GM12892 (cell line): ENCODE data around the gene SUCNR1.
"Not testable (repeated sequence)": the region's sequence is repeated elsewhere in the genome, so short reads cannot be mapped to it uniquely, and the experiment has no call there.

Experiments
- DNase-seq: peaks from one replicate; pipeline ENCODE4 v3.0.0; 2011; ENCODE audit not compliant: insufficient read length
- FAIRE-seq: peaks from 2 replicates; lab custom pipeline; 2011; peaks lifted over from hg19 to GRCh38; lab: Jason Lieb, UNC
- POLR2A ChIP-seq: IDR thresholded peaks from 2 replicates; pipeline ENCODE4 v1.6.1; 2011; ENCODE audit warnings: low read depth, low read length, control low read depth
- POLR2AphosphoS5 ChIP-seq: IDR thresholded peaks from 2 replicates; pipeline ENCODE4 v1.6.1; 2011; ENCODE audit warnings: low read depth, low read length, control low read depth
- TAF1 ChIP-seq: IDR thresholded peaks from 2 replicates; pipeline ENCODE4 v1.6.1; 2011; ENCODE audit warnings: low read depth, mild to moderate bottlenecking, control low read depth, low read length, borderline replicate concordance

The SUCNR1 gene

DNA sequence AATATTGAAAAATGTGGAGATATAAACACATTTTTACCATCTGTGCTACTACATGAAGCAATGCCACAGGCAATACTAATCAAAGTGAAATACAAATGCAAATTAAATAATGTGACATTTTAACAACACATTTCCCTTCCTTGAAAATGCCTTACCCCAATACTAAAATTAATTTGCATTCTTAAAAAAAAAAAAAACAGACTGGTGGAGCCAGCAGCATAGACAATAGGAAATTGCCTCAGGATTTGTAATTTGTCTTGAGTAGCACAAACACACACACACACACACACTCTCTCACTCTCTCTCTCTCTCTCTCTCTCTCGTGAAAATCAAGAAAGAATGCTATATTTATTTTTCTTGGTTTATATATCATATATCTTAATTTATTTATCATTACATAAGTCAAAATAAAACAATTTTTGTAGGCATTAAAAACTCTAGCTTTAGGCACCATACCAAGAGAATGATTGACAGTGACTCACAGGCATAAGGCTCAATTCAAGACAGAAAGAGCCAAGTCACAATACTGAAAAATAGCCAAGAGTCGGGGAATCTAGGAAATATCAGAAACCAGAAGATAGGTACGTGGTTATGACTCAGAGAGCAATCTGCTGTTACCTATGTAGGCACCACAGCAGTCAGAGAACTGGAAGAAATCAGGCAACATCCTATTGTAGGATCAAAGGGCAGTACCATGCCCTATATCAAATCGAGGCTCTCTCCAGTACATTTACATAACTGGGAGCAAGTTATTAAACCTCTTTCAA is 23.0 kb downstream of the SUCNR1 start:
- FAIRE-seq (no peak), DNase-seq (no peak)
- TF ChIP-seq POLR2AphosphoS5 (no peak), POLR2A (no peak), TAF1 (no peak)

DNA sequence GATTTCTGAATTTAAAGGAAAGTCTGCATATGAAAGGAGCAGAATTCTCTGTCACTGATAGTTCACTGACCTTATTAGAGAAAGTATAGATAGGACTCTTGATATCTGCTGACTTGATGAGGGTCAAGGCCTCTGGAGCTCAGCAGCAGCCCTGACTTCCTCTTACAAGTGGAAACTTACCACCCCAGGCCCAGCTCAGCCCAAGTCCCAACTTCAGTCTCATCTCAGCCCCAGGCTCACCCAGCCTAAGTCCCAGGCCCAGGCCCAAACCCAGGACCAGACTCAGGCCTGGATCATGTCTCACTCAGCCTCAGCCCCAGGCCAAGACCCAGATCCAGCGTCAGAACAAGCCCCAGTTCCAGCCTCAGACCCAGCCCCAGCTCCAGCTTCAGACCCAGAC is 24.7 kb downstream of the SUCNR1 start:
- peak; percentile 86 for FAIRE-seq
- DNase-seq: not testable (repeated sequence)

DNA sequence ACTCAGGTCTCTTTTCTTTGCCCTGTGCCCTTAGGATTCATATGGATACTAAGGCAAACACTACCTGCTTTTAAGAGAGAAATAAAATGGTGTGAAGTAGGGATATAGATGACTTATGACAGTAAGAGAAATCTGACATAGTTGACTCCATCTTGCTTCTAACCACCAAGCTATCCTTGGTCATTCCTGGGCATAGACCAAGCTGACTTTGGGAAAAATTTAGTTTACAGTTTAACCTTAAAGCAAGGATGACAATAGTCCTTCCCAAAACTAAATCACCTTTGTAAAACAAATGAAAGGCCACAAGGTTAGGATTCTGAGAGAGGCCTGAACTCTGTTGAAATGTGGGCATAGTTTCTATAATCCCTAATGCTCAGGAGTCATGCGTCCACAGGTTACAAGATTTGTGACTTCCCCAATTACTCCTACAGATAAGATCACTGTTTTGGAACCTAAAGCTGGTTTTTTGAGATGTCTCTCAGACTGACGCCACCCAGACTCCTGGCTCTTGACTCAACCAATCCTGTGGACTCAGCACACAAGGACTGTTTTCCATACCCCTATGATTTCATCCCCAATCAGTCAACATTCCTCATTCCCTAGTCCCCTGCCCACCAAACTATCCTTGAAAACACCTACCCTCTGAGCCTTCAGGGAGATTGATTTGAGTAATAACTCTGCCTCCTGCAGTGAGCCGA is 25.3 kb downstream of the SUCNR1 start:
- FAIRE-seq, DNase-seq: not testable (repeated sequence)

DNA sequence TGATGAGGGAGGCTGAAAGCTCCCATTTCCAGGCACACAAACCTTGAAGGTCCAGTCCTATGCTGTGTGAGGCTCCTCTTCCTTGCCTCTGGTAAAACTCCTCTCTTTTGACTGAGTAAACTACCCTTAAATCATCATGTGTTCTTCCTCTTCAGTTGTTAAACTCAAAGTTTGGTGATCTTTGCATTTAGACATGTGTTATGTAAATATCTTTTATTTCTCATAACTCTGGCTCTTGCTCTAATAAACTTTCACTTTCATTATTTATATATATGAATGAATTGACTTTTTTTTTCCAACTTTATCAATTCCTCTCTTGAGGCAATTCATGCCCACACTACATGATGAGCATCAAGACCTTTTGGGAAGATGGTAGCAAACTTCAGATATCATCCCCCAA is 26.6 kb downstream of the SUCNR1 start:
- no peak for TF ChIP-seq TAF1
- TF ChIP-seq POLR2AphosphoS5: no peak
- no peak for TF ChIP-seq POLR2A
- DNase-seq (no peak), FAIRE-seq (no peak)

DNA sequence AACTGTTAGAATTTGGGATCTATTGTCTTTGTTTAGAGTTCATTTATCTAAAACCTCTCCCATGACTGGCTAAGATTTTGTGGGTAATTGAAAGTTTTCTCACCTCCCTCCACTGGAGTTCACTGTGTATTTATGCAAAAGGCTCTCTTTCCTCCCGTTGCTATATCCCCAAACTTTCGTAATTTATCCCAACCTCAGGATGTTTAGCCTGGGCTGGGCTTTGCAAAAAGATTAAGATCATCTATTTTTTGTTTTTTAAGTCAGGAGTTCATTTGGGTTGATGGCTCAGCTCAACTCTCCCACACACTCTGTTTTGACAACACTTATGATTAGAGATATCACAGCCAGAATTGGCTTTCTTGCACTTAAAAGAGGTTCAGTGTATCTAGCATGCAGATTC is 27.0 kb downstream of the SUCNR1 start:
- DNase-seq: no peak
- TF ChIP-seq POLR2AphosphoS5 (no peak), POLR2A (no peak)
- FAIRE-seq: no peak

DNA sequence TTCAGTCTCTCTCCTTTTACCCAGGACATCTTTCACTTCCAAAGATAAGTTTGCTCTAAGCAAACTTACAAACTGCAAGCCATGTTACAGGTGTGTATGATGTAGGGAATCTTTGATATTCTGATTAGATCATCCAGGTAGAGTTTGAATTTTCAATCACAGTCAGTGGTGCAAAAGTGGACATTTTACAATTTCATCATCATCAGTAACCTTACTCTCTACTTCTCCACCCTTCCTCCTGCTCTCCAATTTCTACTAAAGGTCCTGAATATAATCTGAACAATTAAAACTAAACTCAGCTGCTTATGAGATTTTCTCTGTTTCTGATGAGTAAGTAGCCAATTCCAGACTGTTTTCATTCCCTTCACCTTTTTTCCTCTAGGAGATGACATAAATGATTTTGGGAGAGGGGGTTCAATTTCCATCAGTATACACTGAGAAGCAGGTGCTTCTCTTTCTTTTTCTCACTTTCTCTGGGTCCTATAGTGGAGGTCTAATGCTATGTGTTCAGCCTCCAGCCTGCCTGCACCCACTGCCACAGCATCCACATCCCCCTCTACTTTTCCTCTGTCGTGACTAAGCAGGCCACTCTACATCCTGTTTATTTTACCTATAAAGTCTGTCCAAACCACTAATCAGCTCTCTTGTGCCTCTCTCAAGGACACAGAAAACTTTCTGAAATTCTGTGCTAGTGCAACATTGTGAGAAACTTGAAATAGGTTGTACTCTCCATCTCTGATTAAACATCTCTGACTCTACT is 27.6 kb downstream of the SUCNR1 start:
- DNase-seq: no peak
- FAIRE-seq: no peak
- TF ChIP-seq POLR2AphosphoS5: no peak
- TF ChIP-seq TAF1: no peak
- no peak for TF ChIP-seq POLR2A

DNA sequence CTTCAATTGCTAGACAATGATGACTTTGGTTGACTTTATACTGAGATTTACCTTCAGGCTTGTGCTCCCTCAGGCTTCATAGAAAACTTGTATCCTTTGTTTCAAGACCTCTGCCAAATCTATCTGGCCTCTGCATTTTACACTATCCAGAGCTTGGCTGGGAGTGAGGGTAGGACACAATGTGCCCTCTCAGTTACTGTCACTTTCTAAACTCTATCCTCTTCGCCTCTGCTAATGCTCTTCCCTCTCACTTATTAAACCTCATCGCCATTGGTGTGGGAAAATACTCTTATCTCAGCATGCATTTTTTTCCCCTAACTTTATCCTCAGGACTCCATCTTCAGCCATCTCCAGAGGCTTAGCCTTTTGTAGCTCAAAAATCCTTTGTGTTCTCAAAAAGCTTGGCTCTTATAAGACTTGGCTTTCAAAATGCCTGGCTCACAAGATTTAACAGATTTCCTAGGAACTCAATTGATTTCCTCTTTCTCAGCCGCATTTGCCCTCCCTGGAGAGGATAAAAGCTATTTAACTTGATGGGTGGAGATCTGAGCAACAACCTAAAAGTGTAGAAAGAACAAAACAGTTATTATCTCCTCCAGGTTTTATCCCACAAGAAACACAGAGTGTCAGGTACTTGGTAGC is 28.3 kb downstream of the SUCNR1 start:
- FAIRE-seq: no peak
- no peak for DNase-seq
- no peak for TF ChIP-seq POLR2A
- no peak for TF ChIP-seq TAF1
- no peak for TF ChIP-seq POLR2AphosphoS5

GRCh38 chr3:151903501-151903991 is 30.1 kb downstream of the SUCNR1 start:
- FAIRE-seq (no peak), DNase-seq (no peak)
- TF ChIP-seq POLR2AphosphoS5: no peak
- no peak for TF ChIP-seq TAF1
- no peak for TF ChIP-seq POLR2A

DNA sequence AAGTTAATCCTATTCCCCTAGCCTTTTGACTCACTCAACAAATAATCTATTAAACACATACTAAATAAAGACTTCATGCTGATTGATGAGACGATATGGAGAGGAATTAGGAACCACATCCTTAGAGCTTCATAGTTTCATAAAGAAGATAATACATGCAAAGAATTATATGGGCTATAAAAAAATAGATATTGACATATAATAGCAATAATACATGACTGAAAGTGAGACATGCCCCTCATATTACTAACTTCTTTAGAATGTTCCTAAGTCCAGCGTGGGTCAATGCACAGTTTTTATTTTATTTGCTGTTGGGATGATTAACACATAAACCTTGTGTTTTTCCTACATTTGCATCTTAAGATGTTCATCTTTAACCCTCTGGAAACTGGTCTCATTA is 32.2 kb downstream of the SUCNR1 start:
- FAIRE-seq (no peak), DNase-seq (no peak)
- no peak for TF ChIP-seq TAF1
- TF ChIP-seq POLR2AphosphoS5: no peak

GRCh38 chr3:151906751-151907150 is 33.3 kb downstream of the SUCNR1 start:
- TF ChIP-seq POLR2AphosphoS5: no peak
- TF ChIP-seq TAF1: no peak
- no peak for TF ChIP-seq POLR2A
- FAIRE-seq (no peak), DNase-seq (no peak)

DNA sequence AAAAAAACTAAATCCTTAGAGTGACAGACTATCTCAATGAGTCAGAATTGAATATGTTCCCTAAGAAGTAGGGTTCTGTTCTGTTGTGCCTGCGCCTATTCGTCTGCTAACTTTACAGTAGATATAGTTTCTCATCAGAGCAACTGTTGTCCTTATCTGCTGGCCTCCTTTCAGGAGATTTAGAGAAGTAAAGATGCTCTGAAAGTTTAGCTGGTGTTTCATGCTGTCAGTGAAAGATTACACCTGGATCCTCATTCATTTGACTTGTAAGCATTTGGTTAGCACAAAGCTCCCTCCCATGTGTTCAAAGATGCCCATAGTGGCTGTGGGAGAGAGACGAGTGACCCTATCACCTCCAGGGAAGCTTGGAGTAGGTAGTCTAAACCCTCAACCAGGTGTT is 35.0 kb downstream of the SUCNR1 start:
- DNase-seq (no peak), FAIRE-seq (no peak)
- no peak for TF ChIP-seq TAF1
- no peak for TF ChIP-seq POLR2A
- TF ChIP-seq POLR2AphosphoS5: no peak
